ENCODE measurements around the gene ACTL6B. TPM values are rescaled to one million over a fixed set of nuclear protein-coding genes. Genes with fewer than 3 reads are reported as not detected.

The ACTL6B gene
- total and polyA plus RNA-seq, 4 donors: not detected

- no peak for TF ChIP-seq TAF1 (conservative IDR thresholded peaks at IDR 0.05)
- TF ChIP-seq, protein P1, sequence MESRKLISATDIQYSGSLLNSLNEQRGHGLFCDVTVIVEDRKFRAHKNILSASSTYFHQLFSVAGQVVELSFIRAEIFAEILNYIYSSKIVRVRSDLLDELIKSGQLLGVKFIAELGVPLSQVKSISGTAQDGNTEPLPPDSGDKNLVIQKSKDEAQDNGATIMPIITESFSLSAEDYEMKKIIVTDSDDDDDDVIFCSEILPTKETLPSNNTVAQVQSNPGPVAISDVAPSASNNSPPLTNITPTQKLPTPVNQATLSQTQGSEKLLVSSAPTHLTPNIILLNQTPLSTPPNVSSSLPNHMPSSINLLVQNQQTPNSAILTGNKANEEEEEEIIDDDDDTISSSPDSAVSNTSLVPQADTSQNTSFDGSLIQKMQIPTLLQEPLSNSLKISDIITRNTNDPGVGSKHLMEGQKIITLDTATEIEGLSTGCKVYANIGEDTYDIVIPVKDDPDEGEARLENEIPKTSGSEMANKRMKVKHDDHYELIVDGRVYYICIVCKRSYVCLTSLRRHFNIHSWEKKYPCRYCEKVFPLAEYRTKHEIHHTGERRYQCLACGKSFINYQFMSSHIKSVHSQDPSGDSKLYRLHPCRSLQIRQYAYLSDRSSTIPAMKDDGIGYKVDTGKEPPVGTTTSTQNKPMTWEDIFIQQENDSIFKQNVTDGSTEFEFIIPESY (IDR thresholded peaks at IDR 0.05): no peak
- no peak for TF ChIP-seq RAD21 (IDR thresholded peaks at IDR 0.05)
- no peak for TF ChIP-seq GABPA (IDR thresholded peaks at IDR 0.05 in 1 of 2, conservative IDR thresholded peaks at IDR 0.05 in 1 of 2)
- no peak for TF ChIP-seq FOXA2 (IDR thresholded peaks at IDR 0.05)
- TF ChIP-seq HNF4A (conservative IDR thresholded peaks at IDR 0.05): no peak
- TF ChIP-seq, protein P2, sequence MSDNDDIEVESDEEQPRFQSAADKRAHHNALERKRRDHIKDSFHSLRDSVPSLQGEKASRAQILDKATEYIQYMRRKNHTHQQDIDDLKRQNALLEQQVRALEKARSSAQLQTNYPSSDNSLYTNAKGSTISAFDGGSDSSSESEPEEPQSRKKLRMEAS (IDR thresholded peaks at IDR 0.05): no peak
- no peak for TF ChIP-seq NR2F2 (IDR thresholded peaks at IDR 0.05)
- no peak for TF ChIP-seq HNF4G (IDR thresholded peaks at IDR 0.05)
- TF ChIP-seq, protein P3, sequence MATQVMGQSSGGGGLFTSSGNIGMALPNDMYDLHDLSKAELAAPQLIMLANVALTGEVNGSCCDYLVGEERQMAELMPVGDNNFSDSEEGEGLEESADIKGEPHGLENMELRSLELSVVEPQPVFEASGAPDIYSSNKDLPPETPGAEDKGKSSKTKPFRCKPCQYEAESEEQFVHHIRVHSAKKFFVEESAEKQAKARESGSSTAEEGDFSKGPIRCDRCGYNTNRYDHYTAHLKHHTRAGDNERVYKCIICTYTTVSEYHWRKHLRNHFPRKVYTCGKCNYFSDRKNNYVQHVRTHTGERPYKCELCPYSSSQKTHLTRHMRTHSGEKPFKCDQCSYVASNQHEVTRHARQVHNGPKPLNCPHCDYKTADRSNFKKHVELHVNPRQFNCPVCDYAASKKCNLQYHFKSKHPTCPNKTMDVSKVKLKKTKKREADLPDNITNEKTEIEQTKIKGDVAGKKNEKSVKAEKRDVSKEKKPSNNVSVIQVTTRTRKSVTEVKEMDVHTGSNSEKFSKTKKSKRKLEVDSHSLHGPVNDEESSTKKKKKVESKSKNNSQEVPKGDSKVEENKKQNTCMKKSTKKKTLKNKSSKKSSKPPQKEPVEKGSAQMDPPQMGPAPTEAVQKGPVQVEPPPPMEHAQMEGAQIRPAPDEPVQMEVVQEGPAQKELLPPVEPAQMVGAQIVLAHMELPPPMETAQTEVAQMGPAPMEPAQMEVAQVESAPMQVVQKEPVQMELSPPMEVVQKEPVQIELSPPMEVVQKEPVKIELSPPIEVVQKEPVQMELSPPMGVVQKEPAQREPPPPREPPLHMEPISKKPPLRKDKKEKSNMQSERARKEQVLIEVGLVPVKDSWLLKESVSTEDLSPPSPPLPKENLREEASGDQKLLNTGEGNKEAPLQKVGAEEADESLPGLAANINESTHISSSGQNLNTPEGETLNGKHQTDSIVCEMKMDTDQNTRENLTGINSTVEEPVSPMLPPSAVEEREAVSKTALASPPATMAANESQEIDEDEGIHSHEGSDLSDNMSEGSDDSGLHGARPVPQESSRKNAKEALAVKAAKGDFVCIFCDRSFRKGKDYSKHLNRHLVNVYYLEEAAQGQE (IDR thresholded peaks at IDR 0.05): no peak
- TF ChIP-seq SP1 (IDR thresholded peaks at IDR 0.05): no peak
- no peak for TF ChIP-seq FOXA1 (IDR thresholded peaks at IDR 0.05)
- TF ChIP-seq, protein P4, sequence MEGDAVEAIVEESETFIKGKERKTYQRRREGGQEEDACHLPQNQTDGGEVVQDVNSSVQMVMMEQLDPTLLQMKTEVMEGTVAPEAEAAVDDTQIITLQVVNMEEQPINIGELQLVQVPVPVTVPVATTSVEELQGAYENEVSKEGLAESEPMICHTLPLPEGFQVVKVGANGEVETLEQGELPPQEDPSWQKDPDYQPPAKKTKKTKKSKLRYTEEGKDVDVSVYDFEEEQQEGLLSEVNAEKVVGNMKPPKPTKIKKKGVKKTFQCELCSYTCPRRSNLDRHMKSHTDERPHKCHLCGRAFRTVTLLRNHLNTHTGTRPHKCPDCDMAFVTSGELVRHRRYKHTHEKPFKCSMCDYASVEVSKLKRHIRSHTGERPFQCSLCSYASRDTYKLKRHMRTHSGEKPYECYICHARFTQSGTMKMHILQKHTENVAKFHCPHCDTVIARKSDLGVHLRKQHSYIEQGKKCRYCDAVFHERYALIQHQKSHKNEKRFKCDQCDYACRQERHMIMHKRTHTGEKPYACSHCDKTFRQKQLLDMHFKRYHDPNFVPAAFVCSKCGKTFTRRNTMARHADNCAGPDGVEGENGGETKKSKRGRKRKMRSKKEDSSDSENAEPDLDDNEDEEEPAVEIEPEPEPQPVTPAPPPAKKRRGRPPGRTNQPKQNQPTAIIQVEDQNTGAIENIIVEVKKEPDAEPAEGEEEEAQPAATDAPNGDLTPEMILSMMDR (IDR thresholded peaks at IDR 0.05; ENCODE audit: low read depth, low read length, missing input control): no peak
- TF ChIP-seq JUND (IDR thresholded peaks at IDR 0.05): no peak
- TF ChIP-seq EGR1 (IDR thresholded peaks at IDR 0.05; ENCODE audit: low read depth in 2 of 2): no peak
- TF ChIP-seq RXRA (IDR thresholded peaks at IDR 0.05): no peak
- TF ChIP-seq, protein P5, sequence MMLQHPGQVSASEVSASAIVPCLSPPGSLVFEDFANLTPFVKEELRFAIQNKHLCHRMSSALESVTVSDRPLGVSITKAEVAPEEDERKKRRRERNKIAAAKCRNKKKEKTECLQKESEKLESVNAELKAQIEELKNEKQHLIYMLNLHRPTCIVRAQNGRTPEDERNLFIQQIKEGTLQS (IDR thresholded peaks at IDR 0.05): no peak
- no peak for TF ChIP-seq YY1 (IDR thresholded peaks at IDR 0.05)
- WGBS: 92% methylated on average over 18 of the region's 18 CpGs
- H3K4me1 ChIP-seq (ENCODE audit: control insufficient read depth in 4 of 4, insufficient read depth in 4 of 4, low read length in 3 of 4): peaks cover 0 to 8% (median 5%) of the 10 kb centered on the region in 4 donors
- H3K9me3 ChIP-seq (ENCODE audit: control insufficient read depth in 4 of 4, low read length in 3 of 4): no peaks in the 10 kb centered on the region
- H3K27me3 ChIP-seq (ENCODE audit: control insufficient read depth in 4 of 4, insufficient read depth in 4 of 4, low read length in 3 of 4): no peaks in the 10 kb centered on the region
- no peak overlapping the region for H3K4me3 ChIP-seq (ENCODE audit: low read depth in 1 of 3, low read length in 3 of 3)
- no peak overlapping the region for H3K27ac ChIP-seq (ENCODE audit: low read depth in 1 of 2, low read length in 2 of 2)
- H3K9ac ChIP-seq (ENCODE audit: low read depth in 1 of 2, low read length in 2 of 2): no peak overlapping the region
- peaks cover 0 to 1% (median 0%) of the 10 kb centered on the region in 4 donors for H3K36me3 ChIP-seq (ENCODE audit: control insufficient read depth in 4 of 4, insufficient read depth in 3 of 4, low read depth in 1 of 4, low read length in 3 of 4)
- no peak for DNase-seq (ENCODE audit: low spot score)
Measured at GRCh38 chr7:100671353-100672327, 15.4 kb upstream of the ACTL6B start.

Measured in liver (tissue), 9 donors.